BLaER1 treated with 17β-estradiol and CSF1 and Interleukin-3, amounts not matched to agents 10 nM and 100 nM (cell line): ENCODE results near the gene FAM227B.
"Not testable (repeated sequence)": the region's sequence is repeated elsewhere in the genome, so short reads cannot be mapped to it uniquely, and the experiment has no call there.

Experiments
- H3K27ac ChIP-seq, 11 experiments: shearing (Covaris generic); formaldehyde crosslinking; 2 replicates each; pipeline ENCODE4 v1.8.1; 2022
- H3K27me3 ChIP-seq, 11 experiments: shearing (Covaris generic); formaldehyde crosslinking; 2 replicates each; pipeline ENCODE4 v1.8.1; 2022
- H3K36me3 ChIP-seq, 11 experiments: shearing (Covaris generic); formaldehyde crosslinking; 2 replicates each; pipeline ENCODE4 v1.8.1; 2022
- H3K4me1 ChIP-seq, 10 experiments: shearing (Covaris generic); formaldehyde crosslinking; 2 replicates each; pipeline ENCODE4 v1.8.1; 2022
- H3K4me2 ChIP-seq, 11 experiments: shearing (Covaris generic); formaldehyde crosslinking; 2 replicates each; pipeline ENCODE4 v1.8.1; 2022
- H3K4me3 ChIP-seq, 10 experiments: shearing (Covaris generic); formaldehyde crosslinking; 2 replicates each; pipeline ENCODE4 v1.8.1; 2022
- H3K9ac ChIP-seq, 11 experiments: shearing (Covaris generic); formaldehyde crosslinking; 2 replicates each; pipeline ENCODE4 v1.8.1; 2022
- H3K9me3 ChIP-seq, 11 experiments: shearing (Covaris generic); formaldehyde crosslinking; replicated peaks in 1 of 11; 2 replicates each; pipeline ENCODE4 v1.8.1; 2022
- H4K20me1 ChIP-seq, 11 experiments: shearing (Covaris generic); formaldehyde crosslinking; 2 replicates each; pipeline ENCODE4 v1.8.1; 2022
- Cebpa-rat ChIP-seq, 11 experiments: shearing (Covaris generic); IDR thresholded peaks; 2 replicates each; pipeline ENCODE4 v1.8.1; 2022

Gene FAM227B

GRCh38 chr15:49589030-49589429 lies 31.6 kb downstream of the FAM227B start:
- TF ChIP-seq Cebpa-rat (IDR thresholded peaks at IDR 0.05), result no peak
- Histone ChIP-seq H3K9me3 (peaks cover 0 to 11% (median 7%) of the 10 kb centered on the region in 11 experiments; a peak in 9 of 22 replicates), H3K4me3 (no peak overlapping the region), H3K27ac (no peak overlapping the region), H3K4me2 (no peak overlapping the region), H4K20me1 (no peaks in the 10 kb centered on the region), H3K9ac (no peak overlapping the region), H3K4me1 (no peaks in the 10 kb centered on the region), H3K27me3 (no peaks in the 10 kb centered on the region), H3K36me3 (no peaks in the 10 kb centered on the region)

- Histone ChIP-seq H3K9me3 (peaks cover 0 to 5% (median 0%) of the 10 kb centered on the region in 11 experiments; a peak in 1 of 22 replicates), H3K27ac (no peak overlapping the region), H3K4me1 (no peaks in the 10 kb centered on the region), H3K36me3 (no peaks in the 10 kb centered on the region), H4K20me1 (no peaks in the 10 kb centered on the region), H3K4me2 (no peak overlapping the region), H3K4me3 (no peak overlapping the region), H3K9ac (no peak overlapping the region), H3K27me3 (no peaks in the 10 kb centered on the region)
- TF ChIP-seq Cebpa-rat (IDR thresholded peaks at IDR 0.05), result no peak
Measured at GRCh38 chr15:49573421-49573820, 47.2 kb downstream of the FAM227B start.

GRCh38 chr15:49570672-49571071 lies 49.9 kb downstream of the FAM227B start:
- Histone ChIP-seq H3K9me3 (peaks cover 0 to 5% (median 0%) of the 10 kb centered on the region in 11 experiments; a peak in 1 of 22 replicates), H3K9ac (no peak overlapping the region), H4K20me1 (no peaks in the 10 kb centered on the region), H3K4me3 (no peak overlapping the region), H3K4me1 (peaks cover 0 to 4% (median 0%) of the 10 kb centered on the region in 10 experiments; a peak in 2 of 20 replicates), H3K4me2 (no peak overlapping the region), H3K36me3 (no peaks in the 10 kb centered on the region), H3K27ac (no peak overlapping the region), H3K27me3 (no peaks in the 10 kb centered on the region)
- TF ChIP-seq Cebpa-rat (IDR thresholded peaks at IDR 0.05), result no peak

- H3K27ac ChIP-seq, result no peak overlapping the region
- H3K9me3 ChIP-seq, result peaks cover 0 to 5% (median 0%) of the 10 kb centered on the region in 11 experiments; a peak in 1 of 22 replicates
- no peaks in the 10 kb centered on the region for H3K27me3 ChIP-seq
- H4K20me1 ChIP-seq, result no peaks in the 10 kb centered on the region
- H3K9ac ChIP-seq, result no peak overlapping the region
- H3K4me2 ChIP-seq, result no peak overlapping the region
- no peaks in the 10 kb centered on the region for H3K36me3 ChIP-seq
- H3K4me1 ChIP-seq, result peaks cover 0 to 4% (median 0%) of the 10 kb centered on the region in 10 experiments; a peak in 2 of 20 replicates
- TF ChIP-seq Cebpa-rat (IDR thresholded peaks at IDR 0.05), result no peak
- H3K4me3 ChIP-seq, result no peak overlapping the region
Measured at GRCh38 chr15:49570174-49570573, 50.4 kb downstream of the FAM227B start.

- no peak overlapping the region for H3K27ac ChIP-seq
- no peak for TF ChIP-seq Cebpa-rat (IDR thresholded peaks at IDR 0.05)
- no peaks in the 10 kb centered on the region; a peak in 2 of 22 replicates for H3K36me3 ChIP-seq
- peaks cover 51 to 83% (median 62%) of the 10 kb centered on the region in 11 experiments for H3K9me3 ChIP-seq
- H3K4me2 ChIP-seq, result no peak overlapping the region
- H3K9ac ChIP-seq, result no peak overlapping the region
- H4K20me1 ChIP-seq, result no peaks in the 10 kb centered on the region
- no peak overlapping the region for H3K4me3 ChIP-seq
- H3K27me3 ChIP-seq, result no peaks in the 10 kb centered on the region
- H3K4me1 ChIP-seq, result no peaks in the 10 kb centered on the region
Measured at GRCh38 chr15:49560045-49560444, 60.6 kb downstream of the FAM227B start.

GRCh38 chr15:49558929-49559328 lies 61.7 kb downstream of the FAM227B start:
- no peaks in the 10 kb centered on the region for H3K4me1 ChIP-seq
- H3K9me3 ChIP-seq, result peaks cover 51 to 87% (median 61%) of the 10 kb centered on the region in 11 experiments
- no peak overlapping the region for H3K9ac ChIP-seq
- H3K4me2 ChIP-seq, result no peak overlapping the region
- no peak overlapping the region for H3K27ac ChIP-seq
- no peaks in the 10 kb centered on the region for H3K27me3 ChIP-seq
- no peak for TF ChIP-seq Cebpa-rat (IDR thresholded peaks at IDR 0.05)
- H4K20me1 ChIP-seq, result no peaks in the 10 kb centered on the region
- no peaks in the 10 kb centered on the region; a peak in 2 of 22 replicates for H3K36me3 ChIP-seq
- H3K4me3 ChIP-seq, result no peak overlapping the region

GRCh38 chr15:49556437-49556836 lies 64.2 kb downstream of the FAM227B start:
- no peak overlapping the region for H3K4me2 ChIP-seq
- H3K4me3 ChIP-seq, result no peak overlapping the region
- no peak overlapping the region for H3K27ac ChIP-seq

GRCh38 chr15:49550342-49550741 lies 70.3 kb downstream of the FAM227B start:
- not testable (repeated sequence) for H4K20me1 ChIP-seq, H3K4me2 ChIP-seq, H3K36me3 ChIP-seq, H3K4me1 ChIP-seq, H3K4me3 ChIP-seq, H3K27me3 ChIP-seq, H3K27ac ChIP-seq, H3K9ac ChIP-seq
- peaks cover 0 to 28% (median 11%) of the 10 kb centered on the region in 11 experiments; a peak in 16 of 22 replicates for H3K9me3 ChIP-seq

More at GRCh38 chr15:49556437-49556836, 64.2 kb downstream of the FAM227B start:
- Histone ChIP-seq H3K4me1 (no peaks in the 10 kb centered on the region), H3K9ac (no peak overlapping the region), H3K36me3 (no peaks in the 10 kb centered on the region; a peak in 2 of 22 replicates), H4K20me1 (no peaks in the 10 kb centered on the region), H3K27me3 (no peaks in the 10 kb centered on the region), H3K9me3 (peaks cover 34 to 75% (median 53%) of the 10 kb centered on the region in 11 experiments)
- no peak for TF ChIP-seq Cebpa-rat (IDR thresholded peaks at IDR 0.05)

GRCh38 chr15:49538520-49538919 lies 82.1 kb downstream of the FAM227B start:
- H3K27me3 ChIP-seq, result no peaks in the 10 kb centered on the region
- H3K27ac ChIP-seq, result no peak overlapping the region
- H4K20me1 ChIP-seq, result no peaks in the 10 kb centered on the region
- H3K9me3 ChIP-seq, result peaks cover 18 to 35% (median 27%) of the 10 kb centered on the region in 11 experiments
- TF ChIP-seq Cebpa-rat (IDR thresholded peaks at IDR 0.05), result no peak
- H3K4me3 ChIP-seq, result no peak overlapping the region
- no peak overlapping the region for H3K9ac ChIP-seq
- H3K4me2 ChIP-seq, result no peak overlapping the region
- H3K36me3 ChIP-seq, result no peaks in the 10 kb centered on the region
- no peaks in the 10 kb centered on the region for H3K4me1 ChIP-seq

- no peaks in the 10 kb centered on the region for H3K36me3 ChIP-seq
- H3K9me3 ChIP-seq, result peaks cover 9 to 21% (median 14%) of the 10 kb centered on the region in 11 experiments; a peak in 18 of 22 replicates
- no peak overlapping the region for H3K4me3 ChIP-seq
- H3K4me2 ChIP-seq, result no peak overlapping the region
- no peaks in the 10 kb centered on the region for H3K4me1 ChIP-seq
- TF ChIP-seq Cebpa-rat (IDR thresholded peaks at IDR 0.05), result no peak
- no peak overlapping the region for H3K9ac ChIP-seq
- no peaks in the 10 kb centered on the region for H3K27me3 ChIP-seq
- H3K27ac ChIP-seq, result no peak overlapping the region
- H4K20me1 ChIP-seq, result no peaks in the 10 kb centered on the region
Measured at GRCh38 chr15:49530092-49530491, 90.5 kb downstream of the FAM227B start.
